Measurements from ENCODE around the gene CTU2. TPM values are rescaled to one million over a fixed set of nuclear protein-coding genes. Genes with fewer than 3 reads are reported as not detected.

CTU2 gene
- total RNA-seq, 1 donor from 2014 or later: 33.3 TPM

DNA sequence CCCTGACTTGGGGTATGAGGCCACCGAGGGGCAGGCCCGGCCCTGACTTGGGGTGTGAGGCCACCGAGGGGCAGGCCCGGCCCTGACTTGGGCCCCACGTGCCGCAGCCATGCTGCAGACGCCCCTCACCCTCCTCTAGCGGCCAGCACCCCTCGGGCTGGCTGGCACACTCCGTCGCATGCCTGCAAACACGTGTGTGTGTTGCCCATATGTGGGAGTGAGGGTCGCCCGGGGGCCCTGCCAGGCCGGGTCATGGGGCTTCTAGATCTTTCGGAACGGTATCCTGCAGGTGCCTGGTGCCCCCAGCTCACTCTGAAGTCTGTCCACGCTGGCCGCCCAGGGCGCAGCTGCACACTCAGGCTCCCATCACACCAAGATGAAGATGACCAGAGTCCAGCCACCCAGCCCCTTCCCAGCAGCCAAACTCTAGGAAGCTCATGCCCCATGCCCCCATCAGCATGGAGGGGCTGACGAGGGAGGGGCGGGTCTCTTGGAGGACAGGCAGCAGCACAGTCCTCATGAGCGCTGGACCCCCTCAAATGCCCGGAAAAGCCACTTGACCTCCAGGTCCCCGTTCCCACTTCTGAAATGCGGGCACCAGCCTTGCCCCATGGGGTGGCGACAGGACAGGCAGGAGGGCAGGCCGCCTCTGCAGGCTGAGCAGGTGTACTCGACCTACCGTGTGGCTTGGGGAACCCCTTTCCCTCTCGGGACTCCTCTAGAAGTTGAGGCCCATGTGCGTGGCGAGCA, 33.8 kb downstream of the CTU2 start:
- intact Hi-C loops (cut with micrococcal nuclease): no loop called here

DNA sequence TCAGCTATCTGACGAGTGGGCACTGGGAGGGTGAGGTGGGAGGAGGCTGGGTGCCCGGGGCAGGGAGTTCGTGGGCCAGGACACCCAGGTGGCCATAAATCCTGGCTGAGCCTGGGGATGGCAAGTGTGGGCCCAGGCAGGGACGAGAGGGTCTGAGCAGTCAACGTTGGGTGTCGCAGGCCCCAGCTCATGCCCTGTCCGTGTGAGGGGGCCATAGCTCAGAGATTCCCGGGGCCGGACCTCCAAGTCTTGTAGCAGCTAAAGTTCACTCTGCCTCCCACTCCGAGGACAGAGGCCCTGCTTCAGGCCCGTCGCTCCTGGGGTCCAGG, 34.4 kb downstream of the CTU2 start:
- intact Hi-C loops (cut with micrococcal nuclease): no loop called here

DNA sequence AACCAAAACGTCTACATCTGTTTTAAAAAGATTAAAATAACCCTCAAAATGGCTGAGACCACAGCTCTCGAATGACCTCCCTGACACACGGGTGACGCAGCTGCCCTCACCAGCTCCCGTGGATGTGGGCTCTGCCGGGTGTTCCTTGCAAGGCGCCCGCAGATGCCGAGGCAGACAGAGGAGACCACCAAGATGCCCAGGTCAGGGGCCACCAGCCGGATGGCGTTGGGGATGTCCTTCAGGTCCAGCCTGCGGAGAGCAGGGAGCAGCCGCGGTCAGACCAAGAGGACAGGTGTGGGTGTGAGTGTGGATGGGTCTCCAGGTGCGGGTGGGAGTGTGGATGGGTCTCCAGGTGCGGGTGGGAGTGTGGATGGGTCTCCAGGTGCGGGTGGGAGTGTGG, 35.1 kb downstream of the CTU2 start:
- intact Hi-C loops (cut with micrococcal nuclease): no loop called here

- intact Hi-C loops (cut with micrococcal nuclease): loop anchor here (1.0 kb wide), 2 partner anchors 425 to 473 kb away; no protein-coding TSS in a partner anchor
These were observed 36.7 kb downstream of the CTU2 start for GRCh38 chr16:88742896-88743605.

GRCh38 chr16:88743693-88744576, 37.6 kb downstream of the CTU2 start:
- intact Hi-C loops (cut with micrococcal nuclease): loop anchor here (1.0 to 2.0 kb wide), 5 partner anchors 37 to 472 kb away; partner anchors contain the start of genes GALNS, PIEZO1 and TRAPPC2L

DNA sequence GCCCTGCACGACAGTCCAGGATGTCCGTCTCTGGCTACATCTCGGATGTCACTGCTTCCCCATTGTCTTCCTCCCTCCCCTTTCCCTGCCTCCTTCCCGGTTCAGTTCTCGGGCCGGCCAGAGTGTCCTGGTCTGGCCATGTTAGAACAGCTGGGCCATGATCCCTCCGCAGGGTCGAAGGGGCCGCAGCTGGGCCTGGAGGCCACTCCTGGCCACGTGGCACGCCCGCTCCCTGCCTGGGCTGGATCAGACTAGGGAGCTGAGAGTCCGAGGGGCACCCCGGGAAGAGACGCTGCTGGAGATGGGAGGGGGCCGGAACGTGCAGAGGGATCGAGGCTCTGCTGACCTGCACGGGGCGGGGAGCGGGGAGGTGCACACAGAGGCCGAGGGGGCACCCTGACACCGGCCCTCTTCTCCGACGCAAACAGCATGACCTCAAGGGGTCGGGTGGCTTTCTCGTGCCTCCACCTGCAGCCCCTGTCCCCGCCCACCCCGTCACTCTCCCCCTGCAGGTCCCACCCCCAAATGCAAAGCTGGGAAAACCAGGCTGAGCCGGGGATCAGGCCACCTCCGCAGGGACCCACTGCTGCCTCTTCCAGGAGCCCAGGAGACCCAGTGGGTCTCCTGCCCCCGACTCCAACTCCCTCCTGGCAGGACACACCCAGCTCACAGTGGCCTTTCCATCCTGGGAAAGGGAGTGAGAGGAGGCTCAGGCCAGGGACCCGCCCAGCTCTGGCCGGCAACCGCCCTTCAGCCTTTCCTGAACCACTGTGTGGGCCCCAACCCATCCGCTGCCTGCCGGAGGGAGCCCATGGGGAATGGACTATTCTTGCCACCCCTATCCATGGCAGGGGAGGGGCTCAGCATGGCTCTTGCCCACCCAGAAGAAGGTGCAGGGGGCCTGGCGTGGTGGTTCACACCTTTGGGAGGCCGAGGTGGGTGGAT, 38.5 kb downstream of the CTU2 start:
- intact Hi-C loops (cut with micrococcal nuclease): loop anchor here (1.0 to 5.0 kb wide), 5 partner anchors 24 to 112 kb away; partner anchors contain the start of genes CDT1, GALNS, PIEZO1 and TRAPPC2L

DNA sequence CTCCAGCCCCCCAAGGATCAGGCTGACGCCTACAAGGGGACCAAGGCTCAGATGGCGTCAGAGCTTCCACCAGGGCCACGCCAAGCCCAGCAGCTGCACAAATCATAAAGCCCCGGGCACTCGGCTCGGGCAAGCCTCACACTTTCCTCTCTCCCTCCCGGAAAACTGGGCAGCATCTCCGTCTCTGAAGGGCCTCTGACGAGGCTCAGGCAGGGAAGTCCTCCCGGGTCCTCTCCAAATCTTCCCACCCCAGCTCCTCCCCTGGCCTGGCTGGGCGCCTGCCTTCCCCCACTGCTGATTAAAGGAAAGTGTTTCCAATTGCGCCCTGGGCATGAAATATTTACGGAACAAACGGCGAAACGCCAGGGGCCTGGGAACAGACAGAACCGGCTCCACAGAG, 40.2 kb downstream of the CTU2 start:
- intact Hi-C loops (cut with micrococcal nuclease): loop anchor here (5.0 kb wide), 1 partner anchor 56 kb away; the partner anchor contains the start of gene CDT1

GRCh38 chr16:88747588-88748301, 41.4 kb downstream of the CTU2 start:
- intact Hi-C loops (cut with micrococcal nuclease): loop anchor here (5.0 kb wide), 1 partner anchor 55 kb away; the partner anchor contains the start of gene CDT1

- intact Hi-C loops (cut with micrococcal nuclease): loop anchor here (5.0 kb wide), 1 partner anchor 54 kb away; the partner anchor contains the start of gene CDT1
These were observed 42.1 kb downstream of the CTU2 start for GRCh38 chr16:88748364-88748763.

DNA sequence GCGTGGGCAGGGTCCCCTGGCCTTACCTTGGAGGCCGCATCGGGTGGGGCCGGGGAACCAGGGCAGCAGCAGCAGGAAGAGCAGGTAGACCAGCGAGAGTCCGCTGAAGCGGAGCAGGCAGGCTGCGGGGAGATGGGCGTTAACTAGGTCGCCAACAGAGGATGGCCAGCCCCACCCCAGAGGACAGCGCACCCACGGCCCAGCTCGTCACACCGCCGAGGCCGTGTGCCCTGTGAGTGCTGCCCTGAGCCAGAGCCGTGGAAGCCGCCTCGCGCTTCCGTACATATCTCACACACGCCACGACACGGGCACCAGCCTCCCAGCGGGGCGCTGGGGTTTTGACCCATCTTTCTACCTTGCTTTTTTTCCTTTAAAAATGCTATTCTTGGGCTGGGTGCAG, 43.1 kb downstream of the CTU2 start:
- intact Hi-C loops (cut with micrococcal nuclease): loop anchor here (5.0 kb wide), 1 partner anchor 53 kb away; the partner anchor contains the start of gene CDT1

- intact Hi-C loops (cut with micrococcal nuclease): no loop called here
These were observed 44.6 kb downstream of the CTU2 start for GRCh38 chr16:88750854-88751253.

GRCh38 chr16:88752386-88753002, 46.2 kb downstream of the CTU2 start:
- intact Hi-C loops (cut with micrococcal nuclease): no loop called here

DNA sequence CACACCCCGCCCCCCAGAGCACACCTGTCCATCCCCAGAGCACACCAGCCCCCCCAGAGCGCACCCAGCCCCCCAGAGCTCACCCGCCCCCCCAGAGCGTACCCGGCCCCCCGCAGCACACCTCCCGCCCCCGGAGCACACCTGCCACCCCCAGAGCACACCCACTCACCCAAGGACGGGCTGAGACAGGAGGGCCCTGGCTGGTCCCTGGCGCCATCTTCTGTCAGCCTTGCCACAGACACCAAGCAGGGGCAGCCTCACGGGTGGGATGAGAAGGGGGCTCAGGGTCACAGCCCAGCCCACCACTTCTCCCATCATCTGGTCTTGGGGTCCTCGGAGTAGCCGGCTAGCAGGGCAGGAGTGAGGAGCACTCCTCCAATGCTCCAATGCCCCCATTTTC, 46.9 kb downstream of the CTU2 start:
- intact Hi-C loops (cut with micrococcal nuclease): no loop called here

GRCh38 chr16:88753602-88754001, 47.3 kb downstream of the CTU2 start:
- intact Hi-C loops (cut with micrococcal nuclease): no loop called here

- intact Hi-C loops (cut with micrococcal nuclease): no loop called here
These were observed 48.0 kb downstream of the CTU2 start for GRCh38 chr16:88754109-88754911.

GRCh38 chr16:88754912-88755744, 48.8 kb downstream of the CTU2 start:
- intact Hi-C loops (cut with micrococcal nuclease): no loop called here

DNA sequence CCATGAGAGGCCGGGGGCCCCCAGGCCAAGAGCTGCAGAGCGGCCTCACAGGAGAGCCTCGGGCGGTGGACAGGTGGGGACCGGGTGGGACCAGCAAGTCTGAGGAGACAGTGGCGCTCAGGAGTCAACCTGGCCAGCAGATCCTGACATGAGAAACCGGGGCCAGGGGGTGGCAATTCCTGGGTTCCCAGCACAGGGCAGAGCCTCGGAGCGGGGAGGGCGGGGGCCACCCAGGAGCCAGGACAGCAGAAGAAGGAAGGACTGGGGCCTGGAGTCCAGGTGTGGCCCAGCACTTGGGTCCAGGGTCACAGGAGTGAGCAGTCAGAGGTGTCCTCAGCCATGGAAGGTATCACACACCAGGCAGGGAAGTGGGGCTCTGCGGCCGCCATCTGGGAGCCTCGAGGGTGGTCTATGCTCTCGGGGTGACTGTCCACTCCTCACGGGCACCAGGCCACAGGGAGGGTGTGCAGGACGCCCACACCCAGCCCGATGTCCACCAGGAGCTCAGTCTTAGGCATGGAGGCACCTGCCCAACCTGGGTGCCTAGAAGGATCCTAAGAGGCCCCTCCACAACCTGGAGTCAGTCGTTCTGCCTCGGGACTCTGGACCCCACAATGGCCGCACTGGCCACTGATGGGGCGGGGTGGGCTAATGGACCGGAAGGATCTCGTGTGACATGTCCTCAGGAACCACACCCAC, 49.6 kb downstream of the CTU2 start:
- intact Hi-C loops (cut with micrococcal nuclease): no loop called here
